T-helper 1 cell treated with Interleukin-12 subunit alpha and Interleukin-12 subunit beta and Interleukin-4 antibody, amounts not matched to agents 30 μg/mL and 1 μg/mL, for 36 hours (primary cell): ENCODE data around the gene SLX9.

Source experiments
- H3K27ac Mint-ChIP-seq: one replicate; pipeline ENCODE4 v1.8.0; 2021; ENCODE audit warnings: mild to moderate bottlenecking, mixed read lengths
- H3K27me3 Mint-ChIP-seq: one replicate; pipeline ENCODE4 v1.8.0; 2021; ENCODE audit warnings: low read depth, mixed read lengths
- H3K36me3 Mint-ChIP-seq: one replicate; pipeline ENCODE4 v1.8.0; 2021; ENCODE audit warnings: low read depth, mixed read lengths
- H3K4me1 Mint-ChIP-seq: one replicate; pipeline ENCODE4 v1.8.0; 2021; ENCODE audit warnings: low read depth, mixed read lengths
- H3K4me3 Mint-ChIP-seq: one replicate; pipeline ENCODE4 v1.8.0; 2021; ENCODE audit warnings: mild to moderate bottlenecking, moderate library complexity, mixed read lengths
- H3K9me3 Mint-ChIP-seq: one replicate; pipeline ENCODE4 v1.8.0; 2021; ENCODE audit warnings: mixed read lengths

Gene SLX9

GRCh38 chr21:44993321-44994046 is 53.7 kb downstream of the SLX9 start:
- H3K4me3 Mint-ChIP-seq, result no peak overlapping the region
- H3K9me3 Mint-ChIP-seq, result no peaks in the 10 kb centered on the region

GRCh38 chr21:44994047-44994694 is 54.3 kb downstream of the SLX9 start:
- H3K27me3 Mint-ChIP-seq, result no peaks in the 10 kb centered on the region
- no peak overlapping the region for H3K27ac Mint-ChIP-seq
- H3K9me3 Mint-ChIP-seq, result no peaks in the 10 kb centered on the region
- H3K36me3 Mint-ChIP-seq, result no peaks in the 10 kb centered on the region
- H3K4me1 Mint-ChIP-seq, result no peaks in the 10 kb centered on the region
- H3K4me3 Mint-ChIP-seq, result no peak overlapping the region

More at GRCh38 chr21:44993321-44994046, 53.7 kb downstream of the SLX9 start:
- no peak overlapping the region for H3K27ac Mint-ChIP-seq
- H3K27me3 Mint-ChIP-seq, result no peaks in the 10 kb centered on the region
- H3K36me3 Mint-ChIP-seq, result no peaks in the 10 kb centered on the region
- H3K4me1 Mint-ChIP-seq, result no peaks in the 10 kb centered on the region

- H3K27me3 Mint-ChIP-seq, result no peaks in the 10 kb centered on the region
- H3K4me1 Mint-ChIP-seq, result no peaks in the 10 kb centered on the region
- no peaks in the 10 kb centered on the region for H3K36me3 Mint-ChIP-seq
- H3K27ac Mint-ChIP-seq, result no peak overlapping the region
- H3K4me3 Mint-ChIP-seq, result no peak overlapping the region
- no peaks in the 10 kb centered on the region for H3K9me3 Mint-ChIP-seq
Observed at GRCh38 chr21:44994695-44995342, 55.0 kb downstream of the SLX9 start.

GRCh38 chr21:44995343-44995941 is 55.6 kb downstream of the SLX9 start:
- Mint-ChIP-seq H3K27me3 (no peaks in the 10 kb centered on the region), H3K27ac (no peak overlapping the region), H3K9me3 (no peaks in the 10 kb centered on the region), H3K4me1 (no peaks in the 10 kb centered on the region), H3K4me3 (no peak overlapping the region), H3K36me3 (no peaks in the 10 kb centered on the region)

- H3K4me3 Mint-ChIP-seq, result no peak overlapping the region
- no peak overlapping the region for H3K27ac Mint-ChIP-seq
- no peaks in the 10 kb centered on the region for H3K27me3 Mint-ChIP-seq
- no peaks in the 10 kb centered on the region for H3K9me3 Mint-ChIP-seq
- no peaks in the 10 kb centered on the region for H3K4me1 Mint-ChIP-seq
- H3K36me3 Mint-ChIP-seq, result no peaks in the 10 kb centered on the region
Observed at GRCh38 chr21:44996096-44996495, 56.3 kb downstream of the SLX9 start.

- H3K27ac Mint-ChIP-seq, result no peak overlapping the region
- H3K4me1 Mint-ChIP-seq, result no peaks in the 10 kb centered on the region
- no peaks in the 10 kb centered on the region for H3K9me3 Mint-ChIP-seq
- H3K27me3 Mint-ChIP-seq, result no peaks in the 10 kb centered on the region
- H3K36me3 Mint-ChIP-seq, result no peaks in the 10 kb centered on the region
- H3K4me3 Mint-ChIP-seq, result no peak overlapping the region
Observed at GRCh38 chr21:44996501-44996921, 56.7 kb downstream of the SLX9 start.

GRCh38 chr21:44996983-44997936 is 57.4 kb downstream of the SLX9 start:
- Mint-ChIP-seq H3K4me3 (no peak overlapping the region), H3K27ac (no peak overlapping the region), H3K9me3 (no peaks in the 10 kb centered on the region), H3K4me1 (no peaks in the 10 kb centered on the region), H3K27me3 (no peaks in the 10 kb centered on the region), H3K36me3 (no peaks in the 10 kb centered on the region)

GRCh38 chr21:44998086-44998620 is 58.3 kb downstream of the SLX9 start:
- no peak overlapping the region for H3K4me3 Mint-ChIP-seq
- no peaks in the 10 kb centered on the region for H3K4me1 Mint-ChIP-seq
- no peaks in the 10 kb centered on the region for H3K27me3 Mint-ChIP-seq
- H3K9me3 Mint-ChIP-seq, result no peaks in the 10 kb centered on the region
- no peak overlapping the region for H3K27ac Mint-ChIP-seq
- H3K36me3 Mint-ChIP-seq, result no peaks in the 10 kb centered on the region

GRCh38 chr21:44998621-44999427 is 59.0 kb downstream of the SLX9 start:
- no peaks in the 10 kb centered on the region for H3K4me1 Mint-ChIP-seq
- no peaks in the 10 kb centered on the region for H3K9me3 Mint-ChIP-seq
- H3K4me3 Mint-ChIP-seq, result no peak overlapping the region
- H3K27ac Mint-ChIP-seq, result no peak overlapping the region
- no peaks in the 10 kb centered on the region for H3K27me3 Mint-ChIP-seq
- no peaks in the 10 kb centered on the region for H3K36me3 Mint-ChIP-seq

GRCh38 chr21:44999428-44999971 is 59.7 kb downstream of the SLX9 start:
- no peaks in the 10 kb centered on the region for H3K9me3 Mint-ChIP-seq
- no peaks in the 10 kb centered on the region for H3K27me3 Mint-ChIP-seq
- no peaks in the 10 kb centered on the region for H3K36me3 Mint-ChIP-seq
- no peak overlapping the region for H3K4me3 Mint-ChIP-seq
- H3K4me1 Mint-ChIP-seq, result no peaks in the 10 kb centered on the region
- no peak overlapping the region for H3K27ac Mint-ChIP-seq

GRCh38 chr21:44999972-45000636 is 60.3 kb downstream of the SLX9 start:
- Mint-ChIP-seq H3K9me3 (no peaks in the 10 kb centered on the region), H3K4me1 (no peaks in the 10 kb centered on the region), H3K4me3 (no peak overlapping the region), H3K36me3 (no peaks in the 10 kb centered on the region), H3K27me3 (no peaks in the 10 kb centered on the region), H3K27ac (no peak overlapping the region)

GRCh38 chr21:45000637-45001133 is 60.9 kb downstream of the SLX9 start:
- Mint-ChIP-seq H3K9me3 (no peaks in the 10 kb centered on the region), H3K4me3 (no peak overlapping the region), H3K4me1 (no peaks in the 10 kb centered on the region), H3K36me3 (no peaks in the 10 kb centered on the region), H3K27ac (no peak overlapping the region), H3K27me3 (peaks cover 2% of the 10 kb centered on the region)
